IMR-90 (cell line): Measurements from ENCODE around the gene CD2. TPM values are rescaled to one million over a fixed set of nuclear protein-coding genes. Genes with fewer than 3 reads are reported as not detected.

Experiments
- ATAC-seq: fragments of 200-7000 bp; cut with Tn5 transposase; 2 replicates; pipeline ENCODE4 v1.9.1; 2020; ENCODE audit warnings: low read depth, mild to moderate bottlenecking, moderate library complexity
- BruUV-seq: library from RNA; stranded (reverse); fragments of 400-500 nt; replicated peaks from 2 replicates; lab custom pipeline; 2021; lab: Mats Ljungman, UMichigan
- CTCF ChIA-PET: fragments of 300-600 bp; formaldehyde crosslinking; extraction: SDS; loops from one replicate; lab custom pipeline; 2021; ENCODE audit warnings: antibody characterized with exemption; lab: Yijun Ruan, JAX
- POLR2A ChIA-PET: fragments of 300-600 bp; sonication (Branson Sonifier 250); formaldehyde crosslinking; loops from one replicate; lab custom pipeline; 2022; ENCODE audit warnings: antibody characterized with exemption; ENCODE audit not compliant: unreplicated experiment; lab: Charles Lee
- DNase-seq: peaks from one replicate; pipeline ENCODE4 v3.0.0; 2013
- H2AFZ ChIP-seq: replicated peaks from 2 replicates; pipeline ENCODE3; 2013; ENCODE audit warnings: low read length, mild to moderate bottlenecking; ENCODE audit not compliant: poor library complexity
- H2AK5ac ChIP-seq: 2 replicates; pipeline ENCODE4 v1.6.1; 2013; ENCODE audit warnings: low read depth, low read length, inconsistent platforms
- H2AK9ac ChIP-seq: replicated peaks from 2 replicates; pipeline ENCODE3; 2013; ENCODE audit warnings: mild to moderate bottlenecking, low read depth, low read length, moderate library complexity; ENCODE audit not compliant: poor library complexity
- H2BK120ac ChIP-seq: 2 replicates; pipeline ENCODE4 v1.6.1; 2013; ENCODE audit warnings: low read depth, low read length, inconsistent platforms
- H2BK15ac ChIP-seq: 3 replicates; pipeline ENCODE4 v1.6.1; 2013; ENCODE audit warnings: low read depth, low read length, inconsistent platforms
- H2BK20ac ChIP-seq: 2 replicates; pipeline ENCODE4 v1.6.1; 2013; ENCODE audit warnings: low read depth, mild to moderate bottlenecking, inconsistent platforms, low read length, moderate library complexity
- H2BK5ac ChIP-seq: 2 replicates; pipeline ENCODE4 v1.6.1; 2013; ENCODE audit warnings: mild to moderate bottlenecking, low read depth, low read length, inconsistent platforms; ENCODE audit not compliant: poor library complexity, severe bottlenecking
- H3K14ac ChIP-seq: replicated peaks from 2 replicates; pipeline ENCODE4 v1.6.1; 2013; ENCODE audit warnings: low read depth, low read length, inconsistent platforms
- H3K18ac ChIP-seq: 2 replicates; pipeline ENCODE4 v1.6.1; 2013; ENCODE audit warnings: low read depth, low read length, control low read depth
- H3K23ac ChIP-seq: 2 replicates; pipeline ENCODE4 v1.6.1; 2013; ENCODE audit warnings: low read depth, low read length, inconsistent platforms
- H3K27ac ChIP-seq: 2 replicates; pipeline ENCODE4 v1.5.1; 2013; ENCODE audit warnings: mild to moderate bottlenecking, control low read depth, low read length; ENCODE audit not compliant: insufficient read depth
- H3K27me3 ChIP-seq: 2 replicates; pipeline ENCODE4 v1.6.1; 2013; ENCODE audit warnings: low read length; ENCODE audit not compliant: control insufficient read depth, insufficient read depth
- H3K36me3 ChIP-seq: 2 replicates; pipeline ENCODE4 v1.6.1; 2013; ENCODE audit warnings: low read length, mixed read lengths; ENCODE audit not compliant: control insufficient read depth, insufficient read depth
- H3K4ac ChIP-seq: 2 replicates; pipeline ENCODE4 v1.6.1; 2013; ENCODE audit warnings: low read depth, low read length, inconsistent platforms
- H3K4me1 ChIP-seq: 2 replicates; pipeline ENCODE4 v1.6.1; 2013; ENCODE audit warnings: low read length, mixed read lengths; ENCODE audit not compliant: control insufficient read depth, insufficient read depth
- H3K4me2 ChIP-seq: 2 replicates; pipeline ENCODE4 v1.6.1; 2013; ENCODE audit warnings: low read depth, mild to moderate bottlenecking, control low read depth, low read length, moderate library complexity
- H3K4me3 ChIP-seq: 2 replicates; pipeline ENCODE4 v1.5.1; 2013; ENCODE audit warnings: low read depth, mild to moderate bottlenecking, control low read depth, low read length, moderate library complexity; ENCODE audit not compliant: insufficient read depth
- H3K56ac ChIP-seq: 2 replicates; pipeline ENCODE4 v1.6.1; 2013; ENCODE audit warnings: low read length, inconsistent platforms; ENCODE audit not compliant: insufficient read depth; ENCODE audit errors: extremely low read depth
- H3K79me1 ChIP-seq, 2 experiments: 2 replicates each; pipeline ENCODE4 v1.6.1; 2013; ENCODE audit warnings: low read length in 2 of 2, inconsistent platforms in 1 of 2, low read depth in 1 of 2
- H3K9ac ChIP-seq: 2 replicates; pipeline ENCODE4 v1.6.1; 2013; ENCODE audit warnings: low read depth, low read length, control low read depth
- H3K9me1 ChIP-seq: 2 replicates; pipeline ENCODE4 v1.6.1; 2013; ENCODE audit warnings: low read length, inconsistent platforms; ENCODE audit not compliant: insufficient read depth
- H3K9me3 ChIP-seq: 2 replicates; pipeline ENCODE4 v1.6.1; 2013; ENCODE audit warnings: low read length; ENCODE audit not compliant: control insufficient read depth, insufficient read depth
- H4K20me1 ChIP-seq: 2 replicates; pipeline ENCODE4 v1.6.1; 2013; ENCODE audit warnings: low read length, inconsistent platforms; ENCODE audit not compliant: insufficient read depth
- H4K5ac ChIP-seq: 2 replicates; pipeline ENCODE4 v1.6.1; 2013; ENCODE audit warnings: mild to moderate bottlenecking, low read depth, low read length, control low read depth
- H4K8ac ChIP-seq, 2 experiments: 2 replicates each; pipeline ENCODE4 v1.6.1; 2013; ENCODE audit warnings: low read depth in 2 of 2, low read length in 2 of 2, control low read depth in 1 of 2, inconsistent platforms in 1 of 2
- H4K91ac ChIP-seq: 2 replicates; pipeline ENCODE4 v1.6.1; 2013; ENCODE audit warnings: low read depth, low read length, inconsistent platforms; ENCODE audit not compliant: insufficient read depth
- BHLHE40 ChIP-seq: fragments of 150-350 bp; IDR thresholded peaks from 2 replicates; pipeline ENCODE4 v1.6.1; 2016; ENCODE audit warnings: mild to moderate bottlenecking, low read depth, low read length
- CEBPB ChIP-seq: IDR thresholded peaks from 2 replicates; pipeline ENCODE4 v1.6.1; 2012; ENCODE audit warnings: low read depth, low read length, improper control_type of control experiment
- CHD1 ChIP-seq: IDR thresholded peaks from 2 replicates; pipeline ENCODE4 v1.6.1; 2012; ENCODE audit warnings: low read depth, low read length, improper control_type of control experiment
- FOS ChIP-seq: fragments of 150-350 bp; IDR thresholded peaks from 2 replicates; pipeline ENCODE4 v1.6.1; 2016; ENCODE audit warnings: low read depth, low read length
- MAFK ChIP-seq: IDR thresholded peaks from 2 replicates; pipeline ENCODE4 v1.6.1; 2012; ENCODE audit warnings: low read depth, low read length, improper control_type of control experiment
- MXI1 ChIP-seq: IDR thresholded peaks from 2 replicates; pipeline ENCODE4 v1.6.1; 2012; ENCODE audit warnings: low read depth, mild to moderate bottlenecking, low read length, moderate library complexity, borderline replicate concordance
- NFE2L2 ChIP-seq: fragments of 150-350 bp; IDR thresholded peaks from 2 replicates; pipeline ENCODE4 v1.6.1; 2016; ENCODE audit warnings: low read depth, mild to moderate bottlenecking, low read length
- RCOR1 ChIP-seq: IDR thresholded peaks from 2 replicates; pipeline ENCODE4 v1.6.1; 2012; ENCODE audit warnings: mild to moderate bottlenecking, low read length, improper control_type of control experiment; ENCODE audit not compliant: insufficient replicate concordance
- RFX5 ChIP-seq: IDR thresholded peaks from 2 replicates; pipeline ENCODE4 v1.8.0; 2012; ENCODE audit warnings: low read depth, mild to moderate bottlenecking, low read length, moderate library complexity
- WGBS, 2 experiments: methylation state at CpG; one replicate each; pipeline versions ENCODE4 v1.1.5 to v1.1.7; 2013; ENCODE audit warnings: missing lambda C conversion rate in 2 of 2; ENCODE audit not compliant: insufficient read length in 1 of 2; ENCODE audit errors: extremely low coverage in 2 of 2; 5-methylcytosine and 5-hydroxymethylcytosine counted together
- dilution Hi-C: fragments of 300-500 bp; cut with HindIII; formaldehyde crosslinking; loops from one replicate; pipeline ENCODE4 v1.14.3; 2018; ENCODE audit warnings: low sequenced_read_pairs; ENCODE audit not compliant: unreplicated experiment
- in situ Hi-C: fragments of 300-500 bp; cut with MboI; formaldehyde crosslinking; loops from 3 replicates; pipeline ENCODE4 v1.14.3; 2019; ENCODE audit warnings: low sequenced_read_pairs, inconsistent platforms, mixed read lengths
- intact Hi-C: fragments of 100-400 bp; cut with micrococcal nuclease; formaldehyde crosslinking; loops from 2 replicates; pipeline ENCODE4 v1.10.0; 2022
- polyA plus RNA-seq, 3 experiments: library from polyadenylated mRNA; depleted of rRNA; stranded (reverse); fragments of >200 nt; gene quantifications; 2 replicates each; pipeline ENCODE4 v1.2.3, GENCODE V29; 2012; ENCODE audit warnings: low replicate concordance in 1 of 3
- total RNA-seq: library from RNA; depleted of rRNA; stranded (reverse); fragments of >200 nt; gene quantifications from 2 replicates; pipeline ENCODE4 v1.2.3, GENCODE V29; 2012

The CD2 gene
- total and polyA plus RNA-seq, 2 of the 4 experiments (the other 2 are of a cell fraction) = not detected

GRCh38 chr1:116772648-116773045, 18.4 kb downstream of the CD2 start:
- ATAC-seq (no peak), DNase-seq (no peak)
- no TSS peak for BruUV-seq
- Histone ChIP-seq H4K8ac (no peak overlapping the region), H3K9ac (no peak overlapping the region), H2AK9ac (no peak overlapping the region), H3K18ac (no peak overlapping the region), H3K79me1 (no peaks in the 10 kb centered on the region), H4K91ac (no peak overlapping the region), H3K27me3 (no peaks in the 10 kb centered on the region; the same call in 1 of the 2 replicates), H2BK120ac (no peak overlapping the region), H3K56ac (no peak overlapping the region), H3K27ac (no peak overlapping the region), H2BK5ac (no peak overlapping the region), H2AK5ac (no peak overlapping the region), H2AFZ (no peak overlapping the region), H3K36me3 (no peaks in the 10 kb centered on the region), H4K20me1 (no peaks in the 10 kb centered on the region), H4K5ac (no peak overlapping the region), H3K23ac (no peak overlapping the region), H3K14ac (no peak overlapping the region), H3K4me3 (no peak overlapping the region), H3K4me2 (no peak overlapping the region), H3K4ac (no peak overlapping the region), H2BK15ac (no peak overlapping the region), H2BK20ac (no peak overlapping the region), H3K4me1 (no peaks in the 10 kb centered on the region), H3K9me1 (no peaks in the 10 kb centered on the region), H3K9me3 (no peaks in the 10 kb centered on the region)
- dilution Hi-C loops = no loop called here
- intact Hi-C loops = no loop called here
- CTCF ChIA-PET = no interaction called here
- no CpG with 5 or more reads among the region's 1 CpG for WGBS, 2 experiments
- in situ Hi-C loops = no loop called here
- POLR2A ChIA-PET = no interaction called here
- no peak for TF ChIP-seq RFX5
- no peak for TF ChIP-seq RCOR1
- no peak for TF ChIP-seq CHD1
- TF ChIP-seq MAFK = no peak
- no peak for TF ChIP-seq BHLHE40
- TF ChIP-seq FOS = no peak
- TF ChIP-seq CEBPB = no peak
- TF ChIP-seq NFE2L2 = no peak
- no peak for TF ChIP-seq MXI1
